ENCODE results near the gene RTTN.

The RTTN gene

GRCh38 chr18:70197844-70198243, 7.6 kb downstream of the RTTN start:
- Histone ChIP-seq H3K4me1 (ENCODE audit: control insufficient read depth in 1 of 2, insufficient read depth in 2 of 2, low read length in 2 of 2) (no peaks in the 10 kb centered on the region), H3K27me3 (ENCODE audit: low read depth, low read length) (no peaks in the 10 kb centered on the region), H3K4me3 (ENCODE audit: low read depth in 1 of 2, low read length in 2 of 2) (no peak overlapping the region), H3K9me3 (ENCODE audit: control insufficient read depth in 1 of 2, low read length in 2 of 2) (no peaks in the 10 kb centered on the region), H3K36me3 (ENCODE audit: control insufficient read depth in 1 of 2, insufficient read depth in 2 of 2, low read length in 2 of 2) (peaks cover 23 to 48% of the 10 kb centered on the region in 2 donors), H3K27ac (ENCODE audit: low read length) (no peak overlapping the region)

- no peaks in the 10 kb centered on the region for H3K4me1 ChIP-seq (ENCODE audit: control insufficient read depth in 1 of 2, insufficient read depth in 2 of 2, low read length in 2 of 2)
- H3K27ac ChIP-seq (ENCODE audit: low read length), result no peak overlapping the region
- H3K36me3 ChIP-seq (ENCODE audit: control insufficient read depth in 1 of 2, insufficient read depth in 2 of 2, low read length in 2 of 2), result peaks cover 20 to 52% of the 10 kb centered on the region in 2 donors
- no peak overlapping the region for H3K4me3 ChIP-seq (ENCODE audit: low read depth in 1 of 2, low read length in 2 of 2)
- no peaks in the 10 kb centered on the region for H3K27me3 ChIP-seq (ENCODE audit: low read depth, low read length)
- H3K9me3 ChIP-seq (ENCODE audit: control insufficient read depth in 1 of 2, low read length in 2 of 2), result no peaks in the 10 kb centered on the region
These were observed 8.5 kb downstream of the RTTN start for GRCh38 chr18:70197026-70197425.

- H3K4me1 ChIP-seq (ENCODE audit: control insufficient read depth in 1 of 2, insufficient read depth in 2 of 2, low read length in 2 of 2), result no peaks in the 10 kb centered on the region
- H3K4me3 ChIP-seq (ENCODE audit: low read depth in 1 of 2, low read length in 2 of 2), result no peak overlapping the region
- no peaks in the 10 kb centered on the region for H3K27me3 ChIP-seq (ENCODE audit: low read depth, low read length)
- no peaks in the 10 kb centered on the region for H3K9me3 ChIP-seq (ENCODE audit: control insufficient read depth in 1 of 2, low read length in 2 of 2)
- H3K27ac ChIP-seq (ENCODE audit: low read length), result no peak overlapping the region
- peaks cover 20 to 59% of the 10 kb centered on the region in 2 donors for H3K36me3 ChIP-seq (ENCODE audit: control insufficient read depth in 1 of 2, insufficient read depth in 2 of 2, low read length in 2 of 2)
These were observed 9.5 kb downstream of the RTTN start for GRCh38 chr18:70195852-70196434.

DNA sequence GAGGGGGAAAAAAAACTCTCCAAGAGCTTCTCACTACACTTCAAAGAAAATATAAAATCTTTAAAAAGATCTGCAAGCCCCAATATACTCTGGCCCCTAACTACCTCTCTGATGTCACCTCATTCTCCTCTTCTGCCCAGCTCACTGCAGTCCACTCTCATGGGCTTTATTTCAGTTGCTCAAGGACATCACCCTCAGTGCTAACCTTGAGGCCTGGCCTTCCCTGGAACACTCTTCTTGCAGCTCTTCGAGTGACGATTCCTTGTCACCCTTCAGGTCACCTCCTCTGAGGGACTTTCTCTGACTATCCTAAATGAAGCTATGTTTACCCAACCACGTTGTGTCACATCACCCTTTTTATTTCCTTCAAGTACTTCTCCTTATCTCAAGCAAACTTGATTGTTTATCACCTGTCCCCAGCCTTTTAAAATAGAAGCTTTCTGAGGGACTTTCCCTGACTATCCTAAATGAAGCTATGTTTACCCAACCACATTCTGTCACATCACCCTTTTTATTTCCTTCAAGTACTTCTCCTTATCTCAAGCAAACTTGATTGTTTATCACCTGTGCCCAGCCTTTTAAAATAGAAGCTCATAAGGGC, 10.4 kb downstream of the RTTN start:
- H3K9me3 ChIP-seq (ENCODE audit: control insufficient read depth in 1 of 2, low read length in 2 of 2), result no peaks in the 10 kb centered on the region
- H3K36me3 ChIP-seq (ENCODE audit: control insufficient read depth in 1 of 2, insufficient read depth in 2 of 2, low read length in 2 of 2), result peaks cover 16 to 62% of the 10 kb centered on the region in 2 donors
- no peak overlapping the region for H3K27ac ChIP-seq (ENCODE audit: low read length)
- H3K4me1 ChIP-seq (ENCODE audit: control insufficient read depth in 1 of 2, insufficient read depth in 2 of 2, low read length in 2 of 2), result no peaks in the 10 kb centered on the region
- H3K4me3 ChIP-seq (ENCODE audit: low read depth in 1 of 2, low read length in 2 of 2), result no peak overlapping the region
- H3K27me3 ChIP-seq (ENCODE audit: low read depth, low read length), result no peaks in the 10 kb centered on the region

DNA sequence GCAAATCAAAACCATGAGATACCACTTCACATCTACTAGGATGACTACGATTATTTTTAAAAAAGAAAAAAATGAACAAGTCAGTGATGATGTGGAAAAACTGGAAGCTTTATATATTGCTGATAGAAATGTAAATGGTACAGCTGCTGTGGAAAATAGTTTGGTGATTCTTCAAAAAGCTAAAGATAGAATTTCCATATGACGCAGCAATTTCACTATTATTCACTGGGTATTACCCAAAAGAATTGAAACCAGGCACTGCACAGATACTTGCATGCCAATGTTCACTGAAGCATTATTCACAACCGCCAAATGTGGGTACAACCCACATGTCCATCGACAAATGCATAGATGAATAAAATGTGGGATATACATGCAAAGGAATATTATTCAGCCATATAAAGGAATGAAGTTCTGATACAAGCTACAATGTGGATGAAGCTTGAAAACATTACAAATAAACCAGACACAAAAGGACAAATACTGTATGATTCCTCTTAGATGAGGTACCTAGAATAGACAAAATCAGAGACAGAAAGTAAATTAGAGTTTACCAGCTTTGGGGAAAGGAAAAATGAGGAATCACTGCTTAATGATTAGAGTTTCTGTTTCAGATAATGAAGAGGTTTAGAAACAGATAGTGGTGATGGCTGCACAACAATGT, 11.1 kb downstream of the RTTN start:
- no peak overlapping the region for H3K27ac ChIP-seq (ENCODE audit: low read length)

GRCh38 chr18:70190529-70190928, 15.0 kb downstream of the RTTN start:
- Histone ChIP-seq H3K9me3 (ENCODE audit: control insufficient read depth in 1 of 2, low read length in 2 of 2) (no peaks in the 10 kb centered on the region), H3K4me3 (ENCODE audit: low read depth in 1 of 2, low read length in 2 of 2) (no peak overlapping the region), H3K27ac (ENCODE audit: low read length) (no peak overlapping the region), H3K36me3 (ENCODE audit: control insufficient read depth in 1 of 2, insufficient read depth in 2 of 2, low read length in 2 of 2) (peaks cover 9 to 71% of the 10 kb centered on the region in 2 donors), H3K27me3 (ENCODE audit: low read depth, low read length) (no peaks in the 10 kb centered on the region), H3K4me1 (ENCODE audit: control insufficient read depth in 1 of 2, insufficient read depth in 2 of 2, low read length in 2 of 2) (no peaks in the 10 kb centered on the region)

More for the DNA sequence above, 11.1 kb downstream of the RTTN start:
- Histone ChIP-seq H3K9me3 (ENCODE audit: control insufficient read depth in 1 of 2, low read length in 2 of 2) (no peaks in the 10 kb centered on the region), H3K4me1 (ENCODE audit: control insufficient read depth in 1 of 2, insufficient read depth in 2 of 2, low read length in 2 of 2) (no peaks in the 10 kb centered on the region), H3K27me3 (ENCODE audit: low read depth, low read length) (no peaks in the 10 kb centered on the region), H3K36me3 (ENCODE audit: control insufficient read depth in 1 of 2, insufficient read depth in 2 of 2, low read length in 2 of 2) (peaks cover 12 to 64% of the 10 kb centered on the region in 2 donors), H3K4me3 (ENCODE audit: low read depth in 1 of 2, low read length in 2 of 2) (no peak overlapping the region)

DNA sequence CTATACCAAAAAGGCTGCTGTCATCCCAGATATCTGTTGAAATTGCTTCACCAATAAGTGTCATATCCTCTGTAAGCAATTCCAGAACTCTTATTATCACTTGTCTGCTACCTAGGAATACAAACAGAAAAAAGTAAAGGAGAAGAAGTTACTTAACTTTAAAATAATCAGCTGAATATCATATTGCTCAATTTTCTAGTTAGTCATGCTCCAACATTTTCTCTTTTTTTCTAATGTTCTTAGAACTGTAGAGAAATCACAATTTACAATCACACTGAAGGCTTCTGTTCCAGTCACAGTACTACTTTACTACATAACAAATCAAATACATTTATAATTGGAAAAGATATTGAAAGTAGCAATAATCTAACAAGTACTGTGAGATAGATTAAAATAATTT, 17.4 kb downstream of the RTTN start:
- H3K9me3 ChIP-seq (ENCODE audit: control insufficient read depth in 1 of 2, low read length in 2 of 2), result no peaks in the 10 kb centered on the region
- no peak overlapping the region for H3K4me3 ChIP-seq (ENCODE audit: low read depth in 1 of 2, low read length in 2 of 2)
- H3K27me3 ChIP-seq (ENCODE audit: low read depth, low read length), result no peaks in the 10 kb centered on the region
- H3K36me3 ChIP-seq (ENCODE audit: control insufficient read depth in 1 of 2, insufficient read depth in 2 of 2, low read length in 2 of 2), result peaks cover 12 to 67% of the 10 kb centered on the region in 2 donors
- no peak overlapping the region for H3K27ac ChIP-seq (ENCODE audit: low read length)
- H3K4me1 ChIP-seq (ENCODE audit: control insufficient read depth in 1 of 2, insufficient read depth in 2 of 2, low read length in 2 of 2), result no peaks in the 10 kb centered on the region

DNA sequence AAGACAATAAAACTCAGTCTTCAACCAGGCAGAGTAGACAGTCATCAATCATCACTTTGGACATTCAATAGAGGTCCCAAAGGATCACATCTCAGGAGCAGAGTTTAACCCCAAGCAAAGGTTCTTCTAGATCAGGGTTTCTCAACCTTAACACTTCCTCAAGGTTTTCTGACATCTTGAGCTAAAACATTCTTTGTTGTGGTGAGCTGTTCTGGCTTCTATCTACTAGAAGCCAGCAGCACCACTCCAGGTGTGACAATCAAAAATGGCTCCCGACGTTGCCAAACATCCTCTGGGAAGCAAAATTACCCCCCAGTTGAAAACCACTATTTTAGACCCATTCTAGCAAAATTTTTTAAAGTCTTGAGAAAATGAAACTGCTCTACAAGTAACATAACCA, 22.0 kb downstream of the RTTN start:
- no peaks in the 10 kb centered on the region for H3K27me3 ChIP-seq (ENCODE audit: low read depth, low read length)
- H3K9me3 ChIP-seq (ENCODE audit: control insufficient read depth in 1 of 2, low read length in 2 of 2), result no peaks in the 10 kb centered on the region
- H3K4me1 ChIP-seq (ENCODE audit: control insufficient read depth in 1 of 2, insufficient read depth in 2 of 2, low read length in 2 of 2), result no peaks in the 10 kb centered on the region
- no peak overlapping the region for H3K4me3 ChIP-seq (ENCODE audit: low read depth in 1 of 2, low read length in 2 of 2)
- H3K36me3 ChIP-seq (ENCODE audit: control insufficient read depth in 1 of 2, insufficient read depth in 2 of 2, low read length in 2 of 2), result peaks cover 16 to 35% of the 10 kb centered on the region in 2 donors
- H3K27ac ChIP-seq (ENCODE audit: low read length), result no peak overlapping the region

DNA sequence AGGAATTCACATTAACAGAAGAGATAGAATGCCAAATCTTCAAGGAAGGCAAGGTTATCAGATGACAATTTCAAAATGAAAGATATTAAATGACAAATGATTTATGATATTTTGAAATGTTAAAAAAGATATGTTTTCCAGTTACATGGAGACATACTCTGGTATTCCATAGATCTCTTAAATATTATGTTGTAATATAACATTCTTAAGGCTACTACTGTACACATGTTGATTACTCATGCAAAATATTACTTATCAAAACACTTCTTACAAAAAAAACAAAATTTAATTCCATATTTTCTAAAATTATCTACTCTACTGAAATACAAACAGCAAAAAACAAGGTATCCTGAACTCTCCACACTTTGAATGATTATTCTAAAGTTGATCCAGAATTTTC, 22.9 kb downstream of the RTTN start:
- no peak overlapping the region for H3K4me3 ChIP-seq (ENCODE audit: low read depth in 1 of 2, low read length in 2 of 2)
- H3K9me3 ChIP-seq (ENCODE audit: control insufficient read depth in 1 of 2, low read length in 2 of 2), result no peaks in the 10 kb centered on the region
- no peaks in the 10 kb centered on the region for H3K27me3 ChIP-seq (ENCODE audit: low read depth, low read length)
- H3K36me3 ChIP-seq (ENCODE audit: control insufficient read depth in 1 of 2, insufficient read depth in 2 of 2, low read length in 2 of 2), result peaks cover 10 to 27% of the 10 kb centered on the region in 2 donors
- H3K27ac ChIP-seq (ENCODE audit: low read length), result no peak overlapping the region
- no peaks in the 10 kb centered on the region for H3K4me1 ChIP-seq (ENCODE audit: control insufficient read depth in 1 of 2, insufficient read depth in 2 of 2, low read length in 2 of 2)

GRCh38 chr18:70181725-70182124, 23.8 kb downstream of the RTTN start:
- H3K27me3 ChIP-seq (ENCODE audit: low read depth, low read length), result no peaks in the 10 kb centered on the region
- no peaks in the 10 kb centered on the region for H3K4me1 ChIP-seq (ENCODE audit: control insufficient read depth in 1 of 2, insufficient read depth in 2 of 2, low read length in 2 of 2)
- no peaks in the 10 kb centered on the region for H3K9me3 ChIP-seq (ENCODE audit: control insufficient read depth in 1 of 2, low read length in 2 of 2)
- H3K27ac ChIP-seq (ENCODE audit: low read length), result no peak overlapping the region
- no peak overlapping the region for H3K4me3 ChIP-seq (ENCODE audit: low read depth in 1 of 2, low read length in 2 of 2)
- H3K36me3 ChIP-seq (ENCODE audit: control insufficient read depth in 1 of 2, insufficient read depth in 2 of 2, low read length in 2 of 2), result peaks cover 8 to 19% of the 10 kb centered on the region in 2 donors

DNA sequence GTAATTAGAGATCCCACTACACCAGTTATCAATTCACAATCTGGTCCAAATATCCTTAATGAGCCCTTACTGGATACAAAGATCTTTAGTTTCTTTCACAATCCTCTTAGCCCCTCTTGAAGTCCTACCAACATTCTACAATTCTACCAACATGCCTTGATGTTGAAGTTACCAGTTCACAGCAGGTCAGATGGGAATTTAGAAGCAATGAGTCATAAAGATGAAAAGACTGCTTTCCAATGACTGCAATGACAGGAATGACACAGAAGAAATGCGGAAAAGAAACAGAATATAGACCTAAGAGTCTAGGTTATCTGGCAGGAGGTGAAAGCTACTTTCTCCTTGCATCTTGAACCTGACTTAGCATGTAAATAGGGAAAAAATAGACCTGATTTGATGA, 24.5 kb downstream of the RTTN start:
- H3K27me3 ChIP-seq (ENCODE audit: low read depth, low read length), result no peaks in the 10 kb centered on the region
- H3K4me3 ChIP-seq (ENCODE audit: low read depth in 1 of 2, low read length in 2 of 2), result no peak overlapping the region
- H3K4me1 ChIP-seq (ENCODE audit: control insufficient read depth in 1 of 2, insufficient read depth in 2 of 2, low read length in 2 of 2), result no peaks in the 10 kb centered on the region
- H3K9me3 ChIP-seq (ENCODE audit: control insufficient read depth in 1 of 2, low read length in 2 of 2), result no peaks in the 10 kb centered on the region
- H3K27ac ChIP-seq (ENCODE audit: low read length), result no peak overlapping the region
- peaks cover 8 to 17% of the 10 kb centered on the region in 2 donors for H3K36me3 ChIP-seq (ENCODE audit: control insufficient read depth in 1 of 2, insufficient read depth in 2 of 2, low read length in 2 of 2)

All from muscle layer of duodenum (tissue), 2 donors.